ENCODE measurements around the gene PAEP. TPM values are rescaled to one million over a fixed set of nuclear protein-coding genes. Genes with fewer than 3 reads are reported as not detected.

PAEP gene
- total and polyA plus RNA-seq, 2 experiments from 2014 or later, result not detected

- no peak overlapping the region for H2AFZ ChIP-seq
- H3K27me3 ChIP-seq (replicated peaks; ENCODE audit: insufficient read depth), result peaks cover 21% of the 10 kb centered on the region
- no peaks in the 10 kb centered on the region for H3K4me1 ChIP-seq (ENCODE audit: insufficient read depth)
- H3K79me2 ChIP-seq (ENCODE audit: insufficient read depth), result no peaks in the 10 kb centered on the region
- H3K9me3 ChIP-seq (ENCODE audit: low read depth), result no peaks in the 10 kb centered on the region
- no peak overlapping the region for H3K4me2 ChIP-seq (ENCODE audit: unreplicated experiment)
- H3K9me2 ChIP-seq (ENCODE audit: insufficient read depth), result no peaks in the 10 kb centered on the region
- H4K20me1 ChIP-seq (ENCODE audit: insufficient read depth), result no peaks in the 10 kb centered on the region
- in situ Hi-C loops (cut with MboI), result no loop called here
- H3K27ac ChIP-seq, result no peak overlapping the region
- no peak overlapping the region for H3K9ac ChIP-seq
- WGBS, 2 experiments (ENCODE audit: low coverage in 1 of 2, low lambda C conversion rate in 2 of 2, missing lambda C conversion rate in 2 of 2), result 19 to 26% methylated on average over 4 to 5 of the region's 5 CpGs
- H3K4me3 ChIP-seq, result no peak overlapping the region
- no peak for TF ChIP-seq EZH2phosphoT487 (IDR thresholded peaks at IDR 0.05; ENCODE audit: insufficient read depth, low read depth)
- no peaks in the 10 kb centered on the region for H3F3A ChIP-seq (ENCODE audit: insufficient read depth)
- H3K36me3 ChIP-seq (ENCODE audit: low read depth), result no peaks in the 10 kb centered on the region
- no peak for DNase-seq
These were observed 30.7 kb downstream of the PAEP start for GRCh38 chr9:135592331-135592590.

GRCh38 chr9:135592625-135593024 is 31.1 kb downstream of the PAEP start:
- H3K27ac ChIP-seq, result no peak overlapping the region
- no peak overlapping the region for H3K9ac ChIP-seq
- H3K9me3 ChIP-seq (ENCODE audit: low read depth), result no peaks in the 10 kb centered on the region
- H3K79me2 ChIP-seq (ENCODE audit: insufficient read depth), result no peaks in the 10 kb centered on the region
- H2AFZ ChIP-seq, result no peak overlapping the region
- H3K36me3 ChIP-seq (ENCODE audit: low read depth), result no peaks in the 10 kb centered on the region
- H3K9me2 ChIP-seq (ENCODE audit: insufficient read depth), result no peaks in the 10 kb centered on the region
- H3K4me3 ChIP-seq, result no peak overlapping the region
- H3K4me2 ChIP-seq (ENCODE audit: unreplicated experiment), result no peak overlapping the region
- no peaks in the 10 kb centered on the region for H3F3A ChIP-seq (ENCODE audit: insufficient read depth)
- no peak for TF ChIP-seq EZH2 (IDR thresholded peaks at IDR 0.05; ENCODE audit: insufficient read depth, poor library complexity, severe bottlenecking)
- TF ChIP-seq EZH2phosphoT487 (IDR thresholded peaks at IDR 0.05; ENCODE audit: insufficient read depth, low read depth), result no peak
- in situ Hi-C loops (cut with MboI), result no loop called here
- 52 to 62% methylated on average over 7 to 13 of the region's 13 CpGs for WGBS, 2 experiments (ENCODE audit: low coverage in 1 of 2, low lambda C conversion rate in 2 of 2, missing lambda C conversion rate in 2 of 2)
- H3K27me3 ChIP-seq (replicated peaks; ENCODE audit: insufficient read depth), result peaks cover 21% of the 10 kb centered on the region
- H4K20me1 ChIP-seq (ENCODE audit: insufficient read depth), result no peaks in the 10 kb centered on the region
- DNase-seq, result no peak
- H3K4me1 ChIP-seq (ENCODE audit: insufficient read depth), result no peaks in the 10 kb centered on the region

DNA sequence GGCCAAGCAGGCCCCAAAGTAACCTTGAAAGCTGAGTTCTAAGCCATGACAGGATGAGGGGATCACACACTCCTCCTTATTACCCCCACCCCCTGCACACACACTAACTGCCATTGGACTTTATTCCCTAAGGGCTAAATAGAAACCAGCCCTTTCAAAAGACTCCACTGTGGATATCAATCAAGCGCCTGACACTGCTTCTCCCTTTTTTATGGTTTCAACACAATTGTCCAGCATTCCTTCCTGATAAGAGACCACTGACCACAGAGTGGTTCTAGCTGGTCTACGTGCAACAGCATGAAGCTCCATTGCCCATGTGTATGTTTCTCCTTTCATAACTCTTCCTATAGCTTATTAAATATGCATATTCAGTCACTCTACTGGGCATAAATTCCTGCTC is 34.7 kb downstream of the PAEP start:
- no peaks in the 10 kb centered on the region for H3K36me3 ChIP-seq (ENCODE audit: low read depth)
- in situ Hi-C loops (cut with MboI), result no loop called here

DNA sequence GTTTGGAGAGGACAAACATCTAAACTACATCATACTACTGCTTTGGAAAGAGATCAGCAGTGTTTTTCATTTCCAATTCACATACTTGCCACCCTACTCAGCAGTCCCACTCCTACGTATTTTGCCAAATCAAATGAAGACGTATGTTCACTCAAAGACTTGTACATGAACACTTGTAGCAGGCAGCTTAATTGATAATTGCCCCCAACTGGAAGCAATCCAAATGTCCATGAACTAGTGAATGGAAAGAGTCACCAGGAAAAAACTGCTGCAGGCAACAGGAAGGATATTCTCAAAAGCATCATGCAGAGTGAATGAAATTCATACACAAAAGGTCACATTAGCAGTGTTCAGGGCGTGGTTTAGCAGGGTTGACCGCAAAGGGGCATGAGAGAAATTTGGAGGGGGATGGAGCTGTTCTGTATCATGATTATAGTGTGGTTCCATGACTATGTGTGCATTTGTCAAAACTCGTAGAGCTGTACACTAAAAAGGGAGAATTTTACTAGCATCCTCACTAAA is 38.8 kb downstream of the PAEP start:
- in situ Hi-C loops (cut with MboI), result no loop called here
- Histone ChIP-seq H3K9me2 (ENCODE audit: insufficient read depth) (no peaks in the 10 kb centered on the region), H3K36me3 (ENCODE audit: low read depth) (no peaks in the 10 kb centered on the region), H3K4me3 (no peak overlapping the region), H3K27ac (no peak overlapping the region), H3K4me2 (ENCODE audit: unreplicated experiment) (no peak overlapping the region), H3K9ac (no peak overlapping the region), H4K20me1 (ENCODE audit: insufficient read depth) (no peaks in the 10 kb centered on the region), H2AFZ (no peak overlapping the region), H3F3A (ENCODE audit: insufficient read depth) (no peaks in the 10 kb centered on the region), H3K27me3 (replicated peaks; ENCODE audit: insufficient read depth) (peaks cover 22% of the 10 kb centered on the region), H3K79me2 (ENCODE audit: insufficient read depth) (no peaks in the 10 kb centered on the region), H3K4me1 (ENCODE audit: insufficient read depth) (no peaks in the 10 kb centered on the region), H3K9me3 (ENCODE audit: low read depth) (no peaks in the 10 kb centered on the region)
- WGBS, 2 experiments (ENCODE audit: low coverage in 1 of 2, low lambda C conversion rate in 2 of 2, missing lambda C conversion rate in 2 of 2), result 19% methylated on average over 5 of the region's 5 CpGs
- no peak for DNase-seq
- no peak for TF ChIP-seq EZH2phosphoT487 (IDR thresholded peaks at IDR 0.05; ENCODE audit: insufficient read depth, low read depth)
- no peak for TF ChIP-seq EZH2 (IDR thresholded peaks at IDR 0.05; ENCODE audit: insufficient read depth, poor library complexity, severe bottlenecking)

More for the DNA sequence above, 34.7 kb downstream of the PAEP start:
- H2AFZ ChIP-seq, result no peak overlapping the region
- DNase-seq, result no peak
- no peaks in the 10 kb centered on the region for H3K9me2 ChIP-seq (ENCODE audit: insufficient read depth)
- H3K27me3 ChIP-seq (replicated peaks; ENCODE audit: insufficient read depth), result peaks cover 30% of the 10 kb centered on the region
- H3K9me3 ChIP-seq (ENCODE audit: low read depth), result no peaks in the 10 kb centered on the region
- no peaks in the 10 kb centered on the region for H3F3A ChIP-seq (ENCODE audit: insufficient read depth)
- H3K4me2 ChIP-seq (ENCODE audit: unreplicated experiment), result no peak overlapping the region
- H3K4me3 ChIP-seq, result no peak overlapping the region
- no peaks in the 10 kb centered on the region for H3K4me1 ChIP-seq (ENCODE audit: insufficient read depth)
- H3K79me2 ChIP-seq (ENCODE audit: insufficient read depth), result no peaks in the 10 kb centered on the region
- no peaks in the 10 kb centered on the region for H4K20me1 ChIP-seq (ENCODE audit: insufficient read depth)
- no peak overlapping the region for H3K27ac ChIP-seq
- H3K9ac ChIP-seq, result no peak overlapping the region
- TF ChIP-seq EZH2phosphoT487 (IDR thresholded peaks at IDR 0.05; ENCODE audit: insufficient read depth, low read depth) (no peak), EZH2 (IDR thresholded peaks at IDR 0.05; ENCODE audit: insufficient read depth, poor library complexity, severe bottlenecking) (no peak)
- WGBS, 2 experiments (ENCODE audit: low coverage in 1 of 2, low lambda C conversion rate in 2 of 2, missing lambda C conversion rate in 2 of 2), result 22 to 36% methylated on average over 2 of the region's 2 CpGs

DNA sequence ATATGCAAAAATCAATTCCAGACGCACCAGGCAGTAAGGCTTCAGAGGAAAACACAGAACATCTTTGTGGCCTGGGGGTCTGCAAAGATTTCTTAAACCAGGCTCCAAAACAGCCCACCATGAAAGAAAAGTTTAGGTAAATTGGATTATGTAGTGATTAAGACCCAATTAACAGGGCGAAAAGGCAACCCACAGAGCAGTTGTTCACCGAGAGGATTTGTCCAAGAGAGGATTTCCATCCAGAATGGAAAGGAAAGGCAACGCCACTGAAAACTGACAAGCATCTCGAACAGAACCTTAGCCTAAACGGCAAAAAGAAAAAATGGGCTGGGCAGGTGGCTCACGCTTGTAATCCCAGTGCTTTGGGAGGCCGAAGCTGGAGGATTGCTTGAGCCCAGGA is 40.4 kb downstream of the PAEP start:
- H3K27me3 ChIP-seq (replicated peaks; ENCODE audit: insufficient read depth), result peaks cover 14% of the 10 kb centered on the region
- H3K79me2 ChIP-seq (ENCODE audit: insufficient read depth), result no peaks in the 10 kb centered on the region
- H3K4me3 ChIP-seq, result no peak overlapping the region
- no peaks in the 10 kb centered on the region for H4K20me1 ChIP-seq (ENCODE audit: insufficient read depth)
- H2AFZ ChIP-seq, result no peak overlapping the region
- H3K27ac ChIP-seq, result no peak overlapping the region
- no peaks in the 10 kb centered on the region for H3K4me1 ChIP-seq (ENCODE audit: insufficient read depth)
- in situ Hi-C loops (cut with MboI), result no loop called here
- no peak overlapping the region for H3K4me2 ChIP-seq (ENCODE audit: unreplicated experiment)
- TF ChIP-seq EZH2phosphoT487 (IDR thresholded peaks at IDR 0.05; ENCODE audit: insufficient read depth, low read depth), result no peak
- no peak for TF ChIP-seq EZH2 (IDR thresholded peaks at IDR 0.05; ENCODE audit: insufficient read depth, poor library complexity, severe bottlenecking)
- no peaks in the 10 kb centered on the region for H3K36me3 ChIP-seq (ENCODE audit: low read depth)
- no peaks in the 10 kb centered on the region for H3F3A ChIP-seq (ENCODE audit: insufficient read depth)
- no peak overlapping the region for H3K9ac ChIP-seq
- H3K9me2 ChIP-seq (ENCODE audit: insufficient read depth), result no peaks in the 10 kb centered on the region
- WGBS, 2 experiments (ENCODE audit: low coverage in 1 of 2, low lambda C conversion rate in 2 of 2, missing lambda C conversion rate in 2 of 2), result 36 to 42% methylated on average over 8 of the region's 8 CpGs
- no peak for DNase-seq
- H3K9me3 ChIP-seq (ENCODE audit: low read depth), result no peaks in the 10 kb centered on the region

Data from GM23248 (cell line).